Sigmoid colon (tissue), 7 donors: ENCODE results near the gene RFC3. TPM values are rescaled to one million over a fixed set of nuclear protein-coding genes. Genes with fewer than 3 reads are reported as not detected.
"Not testable (repeated sequence)": the region's sequence is repeated elsewhere in the genome, so short reads cannot be mapped to it uniquely, and the experiment has no call there.

Source experiments
- DNase-seq: peaks from one replicate; pipeline ENCODE4 v3.0.0-alpha.2; 2019
- H3K27ac ChIP-seq, 4 donors: fragments of 200-600 bp; sonication (generic); one replicate each; pipeline ENCODE4 v1.5.1; 2016 to 2019; ENCODE audit warnings: mild to moderate bottlenecking in 1 of 4
- H3K27me3 ChIP-seq, 3 donors: fragments of 200-600 bp; sonication (generic); one replicate each; pipeline ENCODE4 v1.5.1; 2019; ENCODE audit warnings: mild to moderate bottlenecking in 1 of 3
- H3K36me3 ChIP-seq, 4 donors: fragments of 200-600 bp; sonication (generic); one replicate each; pipeline ENCODE4 v1.5.1; 2016 to 2019
- H3K4me1 ChIP-seq, 4 donors: fragments of 200-600 bp; sonication (generic); one replicate each; pipeline ENCODE4 v1.5.1; 2017 to 2019
- H3K4me3 ChIP-seq, 4 donors: fragments of 200-600 bp; sonication (generic); one replicate each; pipeline ENCODE4 v1.5.1; 2017 to 2019; ENCODE audit warnings: mild to moderate bottlenecking in 2 of 4, moderate library complexity in 1 of 4
- H3K9me3 ChIP-seq, 4 donors: fragments of 200-600 bp in 3 of 4; sonication (generic) in 3 of 4; one replicate each; pipeline versions ENCODE4 v1.5.1 to v1.6.1; 2013 to 2019
- EP300 ChIP-seq, 4 donors: sonication (generic); formaldehyde crosslinking; IDR thresholded peaks; one replicate each; pipeline ENCODE4 v1.6.1; 2017; ENCODE audit warnings: antibody characterized with exemption in 4 of 4
- POLR2A ChIP-seq, 2 donors: fragments of 450-650 bp; IDR thresholded peaks; one replicate each; pipeline ENCODE4 v1.6.1; 2016; ENCODE audit warnings: antibody characterized with exemption in 2 of 2, mild to moderate bottlenecking in 2 of 2, moderate library complexity in 2 of 2
- POLR2AphosphoS5 ChIP-seq, 4 donors: sonication (generic); formaldehyde crosslinking; IDR thresholded peaks; one replicate each; pipeline ENCODE4 v1.6.1; 2017; ENCODE audit warnings: antibody characterized with exemption in 4 of 4
- WGBS, 2 donors: extraction: QIAGEN DNeasy Blood & Tissue Kit; methylation state at CpG; one replicate each; pipeline ENCODE4 v1.1.7; 2013; 5-methylcytosine and 5-hydroxymethylcytosine counted together
- intact Hi-C: fragments of 100-400 bp; cut with DNase I; formaldehyde crosslinking; loops from one replicate; pipeline ENCODE4 v1.15.1; 2023
- polyA plus RNA-seq, 3 donors: library from polyadenylated mRNA; stranded (reverse); fragments of 200-250 nt; gene quantifications; one replicate each; pipeline ENCODE4 v1.2.3, GENCODE V29; 2013
- total RNA-seq, 4 donors: library from RNA; depleted of rRNA; stranded (reverse); fragments of >200 nt; gene quantifications; one replicate each; pipeline ENCODE4 v1.1.0, GENCODE V29; 2016
- TF ChIP-seq, protein P1 (sequence below), 4 experiments: fragments of 450-650 bp in 3 of 4; fragments of 200-600 bp in 1 of 4; IDR thresholded peaks; one replicate each; pipeline ENCODE4 v1.5.1; 2016 to 2019; ENCODE audit warnings: antibody characterized with exemption in 4 of 4, mild to moderate bottlenecking in 3 of 4, moderate library complexity in 2 of 4
- donor health status: healthy with polysubstance abuse.
- donor health status: Bipolar disorder and iron deficiency.
- donor health status: healthy.

RFC3 gene
- total and polyA plus RNA-seq, 7 donors, result 3.6 to 9.6 (median 7.2) TPM

DNA sequence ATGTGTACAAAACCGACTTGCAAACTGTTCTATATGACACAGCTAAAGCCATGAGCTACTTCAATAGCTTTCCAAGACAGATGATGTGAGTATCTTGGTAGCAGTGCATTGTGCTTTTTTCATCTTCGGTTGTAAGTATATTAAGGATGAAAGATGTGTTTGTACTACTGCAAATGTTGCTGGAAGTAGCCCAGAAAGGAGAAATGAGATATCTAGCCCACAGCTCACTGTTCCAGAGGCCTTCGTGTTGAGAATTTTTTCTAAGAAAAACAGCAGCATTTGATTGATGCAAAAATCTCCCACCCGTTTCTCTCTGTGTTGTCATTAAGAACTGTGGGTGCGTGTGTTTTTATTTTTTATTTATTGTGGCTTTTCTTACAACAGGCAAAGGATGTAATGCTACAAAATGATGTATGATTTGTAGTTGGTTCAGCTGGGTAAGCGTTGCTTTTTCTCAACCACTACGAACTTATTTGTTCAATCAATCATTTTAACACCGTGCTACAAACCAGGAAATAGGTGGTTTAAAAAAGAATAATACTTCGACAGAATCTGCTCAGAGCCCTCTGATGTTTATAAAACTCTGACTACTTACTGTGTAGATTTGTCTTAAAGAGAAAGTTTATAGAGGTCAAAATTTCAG is 41.6 kb upstream of the RFC3 start:
- Histone ChIP-seq H3K9me3 (peaks cover 0 to 3% (median 0%) of the 10 kb centered on the region in 4 donors), H3K4me3 (no peak overlapping the region), H3K27me3 (no peaks in the 10 kb centered on the region), H3K27ac (no peak overlapping the region), H3K36me3 (no peaks in the 10 kb centered on the region), H3K4me1 (peaks cover 0 to 5% (median 0%) of the 10 kb centered on the region in 4 donors)
- DNase-seq, result no peak
- TF ChIP-seq EP300 (IDR thresholded peaks at IDR 0.05) (no peak), POLR2A (IDR thresholded peaks at IDR 0.05) (no peak), POLR2AphosphoS5 (IDR thresholded peaks at IDR 0.05) (no peak)
- TF ChIP-seq, protein P1, sequence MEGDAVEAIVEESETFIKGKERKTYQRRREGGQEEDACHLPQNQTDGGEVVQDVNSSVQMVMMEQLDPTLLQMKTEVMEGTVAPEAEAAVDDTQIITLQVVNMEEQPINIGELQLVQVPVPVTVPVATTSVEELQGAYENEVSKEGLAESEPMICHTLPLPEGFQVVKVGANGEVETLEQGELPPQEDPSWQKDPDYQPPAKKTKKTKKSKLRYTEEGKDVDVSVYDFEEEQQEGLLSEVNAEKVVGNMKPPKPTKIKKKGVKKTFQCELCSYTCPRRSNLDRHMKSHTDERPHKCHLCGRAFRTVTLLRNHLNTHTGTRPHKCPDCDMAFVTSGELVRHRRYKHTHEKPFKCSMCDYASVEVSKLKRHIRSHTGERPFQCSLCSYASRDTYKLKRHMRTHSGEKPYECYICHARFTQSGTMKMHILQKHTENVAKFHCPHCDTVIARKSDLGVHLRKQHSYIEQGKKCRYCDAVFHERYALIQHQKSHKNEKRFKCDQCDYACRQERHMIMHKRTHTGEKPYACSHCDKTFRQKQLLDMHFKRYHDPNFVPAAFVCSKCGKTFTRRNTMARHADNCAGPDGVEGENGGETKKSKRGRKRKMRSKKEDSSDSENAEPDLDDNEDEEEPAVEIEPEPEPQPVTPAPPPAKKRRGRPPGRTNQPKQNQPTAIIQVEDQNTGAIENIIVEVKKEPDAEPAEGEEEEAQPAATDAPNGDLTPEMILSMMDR (IDR thresholded peaks at IDR 0.05), result no peak
- WGBS, 2 donors, result 43 to 44% methylated on average over 9 of the region's 9 CpGs
- intact Hi-C loops, result no loop called here

DNA sequence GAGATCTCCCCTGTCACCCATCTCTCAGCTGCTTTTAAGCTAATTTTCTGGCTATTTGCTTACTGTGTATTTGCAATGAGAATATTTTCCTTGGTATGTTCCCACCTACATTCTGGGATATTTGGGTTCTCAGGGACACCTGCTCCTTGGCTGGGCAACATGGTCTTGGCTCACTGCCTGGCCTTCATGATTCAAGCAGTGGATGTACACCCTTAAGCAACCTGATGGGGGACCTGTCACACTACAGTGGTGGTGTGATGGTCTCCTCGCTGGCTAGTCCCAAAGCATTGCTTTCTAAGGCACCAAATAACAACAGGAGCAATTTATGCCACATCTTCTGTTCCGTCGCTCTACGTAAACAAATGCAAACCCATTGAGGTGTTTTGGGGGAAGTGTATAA is 35.3 kb upstream of the RFC3 start:
- no peak for DNase-seq
- Histone ChIP-seq H3K9me3 (peaks cover 0 to 3% (median 0%) of the 10 kb centered on the region in 4 donors), H3K27me3 (no peaks in the 10 kb centered on the region), H3K4me1 (no peaks in the 10 kb centered on the region), H3K4me3 (no peak overlapping the region), H3K27ac (no peak overlapping the region), H3K36me3 (no peaks in the 10 kb centered on the region)
- 69 to 71% methylated on average over 4 of the region's 4 CpGs for WGBS, 2 donors
- intact Hi-C loops, result no loop called here
- no peak for TF ChIP-seq POLR2AphosphoS5 (IDR thresholded peaks at IDR 0.05)
- no peak for TF ChIP-seq POLR2A (IDR thresholded peaks at IDR 0.05)
- TF ChIP-seq, protein P1 (IDR thresholded peaks at IDR 0.05), result no peak
- no peak for TF ChIP-seq EP300 (IDR thresholded peaks at IDR 0.05)

DNA sequence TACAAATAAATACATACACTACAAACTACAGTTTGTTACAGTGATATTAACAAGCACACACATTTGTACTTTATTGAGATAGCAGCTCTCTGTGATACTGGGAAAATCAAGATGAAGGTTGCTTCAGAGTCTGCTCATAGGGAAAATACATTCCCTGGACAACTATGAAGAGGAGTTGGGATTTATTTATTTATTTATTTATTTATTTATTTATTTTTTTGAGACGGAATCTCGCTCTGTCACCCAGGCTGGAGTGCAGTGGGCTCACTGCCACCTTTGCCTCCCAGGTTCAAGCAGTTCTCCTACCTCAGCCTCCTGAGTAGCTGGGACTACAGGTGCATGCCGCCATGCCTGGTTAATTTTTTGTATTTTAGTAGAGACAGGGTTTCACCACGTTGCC is 34.7 kb upstream of the RFC3 start:
- H3K4me3 ChIP-seq, H3K27me3 ChIP-seq, H3K27ac ChIP-seq, H3K36me3 ChIP-seq, H3K4me1 ChIP-seq, intact Hi-C loops, H3K9me3 ChIP-seq, DNase-seq: not testable (repeated sequence)
- 31 to 40% methylated on average over 4 of the region's 4 CpGs for WGBS, 2 donors

DNA sequence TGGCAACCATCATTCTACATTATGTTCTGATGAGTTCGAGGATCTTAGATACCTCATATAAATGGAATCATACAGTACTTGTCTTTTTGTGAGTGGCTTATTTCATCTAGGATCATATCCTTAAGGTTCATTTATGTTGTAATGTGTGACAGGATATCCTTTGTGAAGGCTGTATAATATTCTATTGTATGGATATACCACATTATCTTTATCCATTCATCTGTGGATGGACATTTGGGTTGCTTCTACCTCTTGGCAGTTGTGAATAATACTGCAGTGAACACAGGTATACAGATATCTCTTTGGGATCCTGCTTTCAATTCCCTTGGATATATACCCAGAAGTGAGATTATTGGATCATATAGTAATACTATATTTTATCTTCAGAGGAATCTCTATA is 33.2 kb upstream of the RFC3 start:
- 95 to 96% methylated on average over 1 of the region's 1 CpG for WGBS, 2 donors
- Histone ChIP-seq H3K4me1 (no peaks in the 10 kb centered on the region), H3K27me3 (no peaks in the 10 kb centered on the region), H3K9me3 (peaks cover 0 to 3% (median 0%) of the 10 kb centered on the region in 4 donors), H3K27ac (no peak overlapping the region), H3K4me3 (no peak overlapping the region), H3K36me3 (no peaks in the 10 kb centered on the region)
- intact Hi-C loops, result no loop called here
- no peak for TF ChIP-seq EP300 (IDR thresholded peaks at IDR 0.05)
- TF ChIP-seq POLR2A (IDR thresholded peaks at IDR 0.05), result no peak
- no peak for TF ChIP-seq POLR2AphosphoS5 (IDR thresholded peaks at IDR 0.05)
- TF ChIP-seq, protein P1 (IDR thresholded peaks at IDR 0.05), result no peak
- DNase-seq, result no peak

DNA sequence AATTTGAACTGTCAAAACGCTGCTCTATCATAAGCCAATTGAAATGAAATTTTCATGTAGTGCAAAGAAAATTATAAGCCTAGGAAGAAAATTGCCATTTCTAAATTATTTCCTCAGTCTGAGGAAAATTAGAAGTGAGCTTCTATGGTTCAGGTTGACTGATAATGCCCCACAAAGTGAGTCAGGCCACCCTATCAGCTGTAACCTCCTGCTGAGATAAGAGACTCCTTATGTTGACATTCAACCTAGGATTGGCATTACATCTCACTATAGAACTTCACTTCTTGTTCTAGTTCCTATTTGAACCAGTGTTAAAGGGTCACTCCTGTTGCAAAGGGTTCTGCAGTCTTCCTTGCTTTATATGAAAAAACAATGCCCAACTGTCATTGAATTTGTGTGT is 32.6 kb upstream of the RFC3 start:
- Histone ChIP-seq H3K27ac (no peak overlapping the region), H3K27me3 (no peaks in the 10 kb centered on the region), H3K9me3 (peaks cover 0 to 3% (median 0%) of the 10 kb centered on the region in 4 donors), H3K36me3 (no peaks in the 10 kb centered on the region), H3K4me1 (no peaks in the 10 kb centered on the region), H3K4me3 (no peak overlapping the region)
- no peak for TF ChIP-seq POLR2AphosphoS5 (IDR thresholded peaks at IDR 0.05)
- no peak for TF ChIP-seq POLR2A (IDR thresholded peaks at IDR 0.05)
- intact Hi-C loops, result no loop called here
- DNase-seq, result no peak
- WGBS, 2 donors, result 92 to 94% methylated on average over 1 of the region's 1 CpG

DNA sequence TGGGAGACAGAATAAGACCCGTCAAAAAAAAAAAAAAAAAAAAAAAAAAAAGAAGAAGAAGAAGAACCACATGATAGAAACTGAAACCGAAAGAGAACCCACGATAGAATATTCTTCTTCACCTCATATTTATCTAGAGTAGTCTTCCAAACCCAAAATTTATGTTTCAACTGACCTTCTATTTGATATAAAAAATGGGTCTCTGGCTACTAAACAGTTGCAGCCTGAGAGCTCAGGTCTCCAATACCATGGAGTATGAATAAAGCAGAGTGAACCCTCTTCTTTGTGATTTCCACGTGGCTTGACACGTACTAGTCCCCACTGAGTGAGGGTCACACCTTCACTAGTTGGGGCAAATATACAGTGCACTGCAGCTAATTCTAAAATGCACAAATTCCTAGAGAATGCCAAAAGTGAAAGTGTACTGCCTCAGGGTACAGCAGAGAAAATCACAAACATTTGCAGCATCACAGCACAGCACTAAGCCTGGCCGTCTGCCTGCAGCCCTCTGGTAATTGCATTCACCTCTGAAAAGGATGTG is 30.8 kb upstream of the RFC3 start:
- DNase-seq, result no peak
- H3K36me3 ChIP-seq, result no peaks in the 10 kb centered on the region
- H3K9me3 ChIP-seq, result no peaks in the 10 kb centered on the region
- H3K4me1 ChIP-seq, result no peaks in the 10 kb centered on the region
- H3K27ac ChIP-seq, result peak overlapping the region in 2 of 4 donors; percentile 24 to 32
- TF ChIP-seq EP300 (IDR thresholded peaks at IDR 0.05) (no peak), POLR2AphosphoS5 (IDR thresholded peaks at IDR 0.05) (no peak), POLR2A (IDR thresholded peaks at IDR 0.05) (no peak)
- TF ChIP-seq, protein P1 (IDR thresholded peaks at IDR 0.05), result no peak
- 29 to 42% methylated on average over 6 of the region's 6 CpGs for WGBS, 2 donors
- peak overlapping the region; percentile 5 to 41 (median 30) for H3K4me3 ChIP-seq
- H3K27me3 ChIP-seq, result no peaks in the 10 kb centered on the region
- intact Hi-C loops, result no loop called here
